Stimulated activated naive B cell treated with anti-CD40 and anti-IgM and Interleukin-4, amounts not matched to agents 10 μg/mL and 1 μg/mL and 100 μg/mL, for 72 hours (primary cell): ENCODE data around the gene SLK.

ENCODE experiments used
- ATAC-seq, 2 donors: fragments of 150-1000 bp; cut with Tn5 transposase; replicated peaks; 2 replicates each; pipeline ENCODE4 v1.10.0; 2021; ENCODE audit warnings: moderate library complexity in 1 of 2
- DNase-seq: peaks from one replicate; pipeline ENCODE4 v3.0.0; 2021
- H3K27ac Mint-ChIP-seq: one replicate; pipeline ENCODE4 v1.8.0; 2022; ENCODE audit warnings: mild to moderate bottlenecking, mixed read lengths
- H3K27me3 Mint-ChIP-seq, 2 donors: one replicate each; pipeline ENCODE4 v1.8.0; 2022; ENCODE audit warnings: mixed read lengths in 2 of 2
- H3K36me3 Mint-ChIP-seq, 2 donors: one replicate each; pipeline ENCODE4 v1.8.0; 2022; ENCODE audit warnings: mixed read lengths in 2 of 2, mild to moderate bottlenecking in 1 of 2
- H3K4me1 Mint-ChIP-seq, 2 donors: one replicate each; pipeline ENCODE4 v1.8.0; 2022; ENCODE audit warnings: mixed read lengths in 2 of 2, mild to moderate bottlenecking in 1 of 2
- H3K4me3 Mint-ChIP-seq, 2 donors: one replicate each; pipeline ENCODE4 v1.8.0; 2022; ENCODE audit warnings: mild to moderate bottlenecking in 2 of 2, mixed read lengths in 2 of 2, moderate library complexity in 1 of 2
- H3K9me3 Mint-ChIP-seq, 2 donors: one replicate each; pipeline ENCODE4 v1.8.0; 2022; ENCODE audit warnings: mixed read lengths in 2 of 2, mild to moderate bottlenecking in 1 of 2

SLK gene

DNA sequence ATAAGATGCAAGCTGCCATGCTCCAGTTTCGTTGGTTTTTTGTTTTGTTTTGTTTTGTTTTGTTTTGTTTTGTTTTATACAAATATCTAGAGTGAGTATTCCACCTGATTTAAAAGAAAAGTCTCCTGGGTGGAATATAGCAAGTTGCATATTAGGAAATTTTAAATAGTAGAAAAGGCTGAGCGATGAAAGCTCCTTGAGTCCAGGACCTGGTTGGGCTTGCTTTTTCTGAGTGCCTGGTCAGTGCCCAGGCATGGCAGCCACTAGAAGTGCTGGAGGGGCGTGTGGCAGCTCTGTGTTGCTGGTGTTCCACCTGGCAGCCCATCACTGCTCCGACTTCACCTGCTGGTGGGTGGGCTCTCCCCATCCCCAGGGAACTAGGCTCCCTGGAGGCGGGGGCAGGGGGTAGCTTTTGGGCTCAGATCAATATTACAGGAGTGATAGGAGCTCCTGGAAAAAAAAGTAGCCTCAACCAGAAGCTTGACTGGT is 110.8 kb downstream of the SLK start:
- no peak for DNase-seq
- ATAC-seq: no peak
- Mint-ChIP-seq H3K9me3 (no peaks in the 10 kb centered on the region), H3K4me3 (no peak overlapping the region), H3K36me3 (no peaks in the 10 kb centered on the region), H3K27me3 (peaks cover 0 to 5% of the 10 kb centered on the region in 2 donors), H3K27ac (no peak overlapping the region), H3K4me1 (no peaks in the 10 kb centered on the region)
